GM10847 (cell line): ENCODE measurements around the gene TBX1.

ENCODE experiments used
- POLR2A ChIP-seq: IDR thresholded peaks from 2 replicates; pipeline ENCODE4 v1.6.1; 2011; ENCODE audit not compliant: insufficient read length; ENCODE audit errors: extremely low read depth

TBX1 gene

GRCh38 chr22:19720150-19720827 is 40.3 kb upstream of the TBX1 start:
- no peak for TF ChIP-seq POLR2A

GRCh38 chr22:19720999-19721329 is 39.6 kb upstream of the TBX1 start:
- no peak for TF ChIP-seq POLR2A

- TF ChIP-seq POLR2A: no peak
Observed at GRCh38 chr22:19721330-19722177, 39.0 kb upstream of the TBX1 start.

GRCh38 chr22:19722178-19722981 is 38.2 kb upstream of the TBX1 start:
- no peak for TF ChIP-seq POLR2A

- no peak for TF ChIP-seq POLR2A
Observed at GRCh38 chr22:19722982-19723231, 37.7 kb upstream of the TBX1 start.

GRCh38 chr22:19723232-19723982 is 37.2 kb upstream of the TBX1 start, which contains the start of gene GP1BB:
Gene GP1BB (plus strand): TSS chr22:19723539. CDS start chr22:19723570, 31 bp downstream.
- TF ChIP-seq POLR2A: no peak

GRCh38 chr22:19723983-19724827 is 36.4 kb upstream of the TBX1 start:
- no peak for TF ChIP-seq POLR2A

- no peak for TF ChIP-seq POLR2A
Observed at GRCh38 chr22:19724927-19725661, 35.5 kb upstream of the TBX1 start.

- no peak for TF ChIP-seq POLR2A
Observed at GRCh38 chr22:19727310-19728150, 33.0 kb upstream of the TBX1 start.

GRCh38 chr22:19728271-19728670 is 32.3 kb upstream of the TBX1 start:
- no peak for TF ChIP-seq POLR2A

- no peak for TF ChIP-seq POLR2A
Observed at GRCh38 chr22:19728836-19729235, 31.7 kb upstream of the TBX1 start.

- TF ChIP-seq POLR2A: no peak
Observed at GRCh38 chr22:19729507-19729906, 31.1 kb upstream of the TBX1 start.

GRCh38 chr22:19730198-19730597 is 30.4 kb upstream of the TBX1 start:
- TF ChIP-seq POLR2A: no peak

- no peak for TF ChIP-seq POLR2A
Observed at GRCh38 chr22:19730655-19731360, 29.8 kb upstream of the TBX1 start.
